Measurements from ENCODE around the gene BCAS3. TPM values are rescaled to one million over a fixed set of nuclear protein-coding genes. Genes with fewer than 3 reads are reported as not detected.

BCAS3 gene
- total RNA-seq, 1 experiment from 2014 or later, result 26.3 TPM

DNA sequence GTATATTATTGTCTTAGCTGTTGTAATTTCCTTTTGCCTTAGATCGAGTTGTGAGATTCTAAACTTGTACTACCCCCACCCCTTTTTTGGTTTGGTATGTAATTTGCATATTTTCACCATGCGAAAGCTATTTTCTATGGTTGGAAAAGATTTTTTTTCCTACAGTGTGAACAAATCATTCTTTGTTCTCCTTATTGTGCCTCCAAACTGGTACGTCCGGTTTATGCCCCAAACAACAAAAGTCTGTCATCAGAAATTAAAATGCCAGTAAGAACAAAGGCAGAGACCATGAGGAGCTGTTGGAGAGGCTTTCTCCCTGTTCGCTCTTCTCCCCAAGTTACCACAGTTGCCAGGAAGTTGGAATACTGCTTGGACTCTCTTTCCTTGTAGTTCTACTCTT is 66.1 kb downstream of the BCAS3 start (continued):
- TF ChIP-seq, protein P1, sequence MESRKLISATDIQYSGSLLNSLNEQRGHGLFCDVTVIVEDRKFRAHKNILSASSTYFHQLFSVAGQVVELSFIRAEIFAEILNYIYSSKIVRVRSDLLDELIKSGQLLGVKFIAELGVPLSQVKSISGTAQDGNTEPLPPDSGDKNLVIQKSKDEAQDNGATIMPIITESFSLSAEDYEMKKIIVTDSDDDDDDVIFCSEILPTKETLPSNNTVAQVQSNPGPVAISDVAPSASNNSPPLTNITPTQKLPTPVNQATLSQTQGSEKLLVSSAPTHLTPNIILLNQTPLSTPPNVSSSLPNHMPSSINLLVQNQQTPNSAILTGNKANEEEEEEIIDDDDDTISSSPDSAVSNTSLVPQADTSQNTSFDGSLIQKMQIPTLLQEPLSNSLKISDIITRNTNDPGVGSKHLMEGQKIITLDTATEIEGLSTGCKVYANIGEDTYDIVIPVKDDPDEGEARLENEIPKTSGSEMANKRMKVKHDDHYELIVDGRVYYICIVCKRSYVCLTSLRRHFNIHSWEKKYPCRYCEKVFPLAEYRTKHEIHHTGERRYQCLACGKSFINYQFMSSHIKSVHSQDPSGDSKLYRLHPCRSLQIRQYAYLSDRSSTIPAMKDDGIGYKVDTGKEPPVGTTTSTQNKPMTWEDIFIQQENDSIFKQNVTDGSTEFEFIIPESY (IDR thresholded peaks at IDR 0.05; ENCODE audit: extremely low read depth, insufficient replicate concordance, low read length), result no peak
- TF ChIP-seq, protein P2, sequence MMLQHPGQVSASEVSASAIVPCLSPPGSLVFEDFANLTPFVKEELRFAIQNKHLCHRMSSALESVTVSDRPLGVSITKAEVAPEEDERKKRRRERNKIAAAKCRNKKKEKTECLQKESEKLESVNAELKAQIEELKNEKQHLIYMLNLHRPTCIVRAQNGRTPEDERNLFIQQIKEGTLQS (IDR thresholded peaks at IDR 0.05), result no peak
- TF ChIP-seq FOSL1 (IDR thresholded peaks at IDR 0.05; ENCODE audit: low read depth), result no peak
- no peak for TF ChIP-seq EZH2phosphoT487 (IDR thresholded peaks at IDR 0.05; ENCODE audit: borderline replicate concordance)
- TF ChIP-seq RAD21 (IDR thresholded peaks at IDR 0.05; ENCODE audit: low read depth), result 0 out of 2 replicates have a peak, but pooled peaks have one; percentile 2

DNA sequence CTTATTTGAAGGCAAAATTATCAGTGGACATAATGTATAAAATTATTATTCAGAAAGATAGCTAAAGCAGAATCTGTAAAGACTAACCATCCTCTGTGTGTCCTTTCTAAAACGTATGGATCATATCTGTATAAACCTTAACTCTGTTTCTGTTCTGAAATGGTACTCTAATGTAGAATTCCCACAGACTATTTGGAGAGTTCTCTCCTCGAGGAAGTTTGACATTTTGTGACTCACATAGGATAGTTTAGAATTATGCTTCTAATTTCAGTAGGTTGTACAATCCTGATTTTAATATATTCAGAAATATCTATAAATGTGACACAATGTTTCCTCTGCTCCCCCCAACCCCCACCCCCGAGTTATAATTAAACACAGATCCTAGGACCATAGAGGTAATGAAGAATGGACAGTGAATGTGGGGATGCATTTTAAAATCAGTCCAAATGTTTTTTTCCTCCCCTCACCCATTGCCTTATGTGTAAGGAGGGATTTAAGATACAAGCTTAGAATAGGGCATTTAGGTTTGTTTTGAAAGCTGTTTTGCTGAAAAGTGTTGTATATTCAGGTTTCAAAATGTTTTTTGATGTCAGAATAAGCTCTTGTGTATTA is 66.8 kb downstream of the BCAS3 start:
- ChIA-PET RAD21 (ENCODE audit: low non-redundant PET in 1 of 2, low total read pairs in 2 of 2, uncharacterized antibody in 2 of 2, unreplicated experiment in 2 of 2) (no interaction called here), POLR2A (interaction anchor here (0.7 to 1.0 kb wide), 2 partner anchors 11 to 78 kb away, joined by 3 to 5 read pairs; no protein-coding TSS in a partner anchor), CTCF (interaction anchor here (1.1 to 3.0 kb wide), 3 partner anchors 11 to 227 kb away, joined by 3 to 26 read pairs (median 3); no protein-coding TSS in a partner anchor)
- no peak for ATAC-seq
- no peaks in the 10 kb centered on the region for H3K9me2 ChIP-seq (ENCODE audit: insufficient read depth)
- no peak overlapping the region for H2AFZ ChIP-seq (ENCODE audit: low read depth, low read length, poor library complexity, severe bottlenecking)
- no peaks in the 10 kb centered on the region for H4K20me1 ChIP-seq (ENCODE audit: insufficient read depth)
- H3K27me3 ChIP-seq (ENCODE audit: insufficient read depth, low read length), result no peaks in the 10 kb centered on the region
- no peaks in the 10 kb centered on the region for H3K9me3 ChIP-seq (ENCODE audit: control insufficient read depth in 1 of 2, insufficient read depth in 1 of 2, low read depth in 1 of 2, low read length in 2 of 2)
- H3K36me3 ChIP-seq (ENCODE audit: control insufficient read depth in 1 of 2, insufficient read depth in 2 of 2, low read length in 2 of 2), result no peaks in the 10 kb centered on the region
- H3K4me1 ChIP-seq (ENCODE audit: control insufficient read depth in 1 of 2, insufficient read depth in 2 of 2, low read length in 2 of 2), result peaks cover 11 to 17% of the 10 kb centered on the region in 2 experiments
- no peak for TF ChIP-seq CEBPB (IDR thresholded peaks at IDR 0.05; ENCODE audit: low read depth)
- no peak for TF ChIP-seq SIN3A (IDR thresholded peaks at IDR 0.05; ENCODE audit: low read depth)
- TF ChIP-seq FOSL1 (IDR thresholded peaks at IDR 0.05; ENCODE audit: low read depth), result no peak
- TF ChIP-seq EZH2 (IDR thresholded peaks at IDR 0.05), result no peak
- TF ChIP-seq, protein P2 (IDR thresholded peaks at IDR 0.05), result no peak
- no peak for TF ChIP-seq POLR2AphosphoS5 (IDR thresholded peaks at IDR 0.05; ENCODE audit: low read depth, low read length)
- TF ChIP-seq ZFX (IDR thresholded peaks at IDR 0.05), result no peak
- TF ChIP-seq EGR1 (IDR thresholded peaks at IDR 0.05; ENCODE audit: low read depth), result no peak
- no peak for TF ChIP-seq YY1 (IDR thresholded peaks at IDR 0.05; ENCODE audit: extremely low read depth, insufficient replicate concordance, low read depth, low read length)
- no peak for TF ChIP-seq RAD21 (IDR thresholded peaks at IDR 0.05; ENCODE audit: low read depth)
- TF ChIP-seq EZH2phosphoT487 (IDR thresholded peaks at IDR 0.05; ENCODE audit: borderline replicate concordance), result no peak
- TF ChIP-seq ZNF274 (IDR thresholded peaks at IDR 0.05; ENCODE audit: low read depth, low read length), result no peak
- TF ChIP-seq TCF7L2 (IDR thresholded peaks at IDR 0.05; ENCODE audit: borderline replicate concordance, extremely low read depth, insufficient read depth, insufficient read length), result no peak
- TF ChIP-seq, protein P3, sequence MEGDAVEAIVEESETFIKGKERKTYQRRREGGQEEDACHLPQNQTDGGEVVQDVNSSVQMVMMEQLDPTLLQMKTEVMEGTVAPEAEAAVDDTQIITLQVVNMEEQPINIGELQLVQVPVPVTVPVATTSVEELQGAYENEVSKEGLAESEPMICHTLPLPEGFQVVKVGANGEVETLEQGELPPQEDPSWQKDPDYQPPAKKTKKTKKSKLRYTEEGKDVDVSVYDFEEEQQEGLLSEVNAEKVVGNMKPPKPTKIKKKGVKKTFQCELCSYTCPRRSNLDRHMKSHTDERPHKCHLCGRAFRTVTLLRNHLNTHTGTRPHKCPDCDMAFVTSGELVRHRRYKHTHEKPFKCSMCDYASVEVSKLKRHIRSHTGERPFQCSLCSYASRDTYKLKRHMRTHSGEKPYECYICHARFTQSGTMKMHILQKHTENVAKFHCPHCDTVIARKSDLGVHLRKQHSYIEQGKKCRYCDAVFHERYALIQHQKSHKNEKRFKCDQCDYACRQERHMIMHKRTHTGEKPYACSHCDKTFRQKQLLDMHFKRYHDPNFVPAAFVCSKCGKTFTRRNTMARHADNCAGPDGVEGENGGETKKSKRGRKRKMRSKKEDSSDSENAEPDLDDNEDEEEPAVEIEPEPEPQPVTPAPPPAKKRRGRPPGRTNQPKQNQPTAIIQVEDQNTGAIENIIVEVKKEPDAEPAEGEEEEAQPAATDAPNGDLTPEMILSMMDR (IDR thresholded peaks at IDR 0.05 in 2 of 3, conservative IDR thresholded peaks at IDR 0.05 in 1 of 3; ENCODE audit: borderline replicate concordance in 1 of 3, insufficient read depth in 1 of 3, low read depth in 2 of 3, low read length in 2 of 3), result no peak
- TF ChIP-seq, protein P4, sequence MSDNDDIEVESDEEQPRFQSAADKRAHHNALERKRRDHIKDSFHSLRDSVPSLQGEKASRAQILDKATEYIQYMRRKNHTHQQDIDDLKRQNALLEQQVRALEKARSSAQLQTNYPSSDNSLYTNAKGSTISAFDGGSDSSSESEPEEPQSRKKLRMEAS (IDR thresholded peaks at IDR 0.05), result no peak
- TF ChIP-seq POLR2A (IDR thresholded peaks at IDR 0.05; ENCODE audit: borderline replicate concordance, extremely low read depth, insufficient read depth, insufficient read length), result no peak
- peak overlapping the region; percentile 17; the same call in 1 of the 2 replicates for H3K27ac ChIP-seq (ENCODE audit: low read depth, low read length)
- H3K4me3 ChIP-seq (replicated peaks in 1 of 2; ENCODE audit: low read depth in 1 of 2, low read length in 2 of 2), result no peak overlapping the region
- DNase-seq (ENCODE audit: low read depth, low spot score), result no peak
- H3K9ac ChIP-seq (ENCODE audit: low read length), result no peak overlapping the region; the same call in 1 of the 2 replicates
- BruUV-seq (replicated peaks), result TSS peak; percentile 80
- peak overlapping the region; percentile 47 for H3K4me2 ChIP-seq (ENCODE audit: low read length)
- H3K79me2 ChIP-seq (ENCODE audit: insufficient read depth, low read length), result no peaks in the 10 kb centered on the region
- intact Hi-C loops (cut with micrococcal nuclease), result no loop called here

Measured in HCT116 (cell line).